ENCODE results near the gene FIBCD1. TPM values are rescaled to one million over a fixed set of nuclear protein-coding genes. Genes with fewer than 3 reads are reported as not detected.

FIBCD1 gene
- total RNA-seq, 1 donor from 2014 or later: 0.66 TPM

- no peak for DNase-seq (ENCODE audit: low read depth)
- H3K4me1 Mint-ChIP-seq (ENCODE audit: low read depth, unreplicated experiment): no peaks in the 10 kb centered on the region
- H3K4me3 Mint-ChIP-seq (ENCODE audit: unreplicated experiment): no peak overlapping the region
- H3K9ac ChIP-seq (ENCODE audit: low read length): no peak overlapping the region
- no peaks in the 10 kb centered on the region for H3K36me3 Mint-ChIP-seq (ENCODE audit: low read depth, unreplicated experiment)
- H3K4me1 ChIP-seq (ENCODE audit: insufficient read depth, low read length): no peaks in the 10 kb centered on the region
- H3K27me3 ChIP-seq (ENCODE audit: insufficient read depth, low read length): peaks cover 16% of the 10 kb centered on the region
- no peaks in the 10 kb centered on the region for H3K9me3 Mint-ChIP-seq (ENCODE audit: unreplicated experiment)
- H3K4me2 ChIP-seq (ENCODE audit: low read length): no peak overlapping the region
- no peak overlapping the region for H3K27ac ChIP-seq (ENCODE audit: low read depth, low read length)
- no peaks in the 10 kb centered on the region for H4K20me1 ChIP-seq (ENCODE audit: insufficient read depth, low read length)
- FAIRE-seq: no peak
- H3K4me3 ChIP-seq (ENCODE audit: insufficient read depth, low read depth, low read length): no peak overlapping the region
- no peaks in the 10 kb centered on the region for H3K79me2 ChIP-seq (ENCODE audit: insufficient read depth, low read length)
- H3K9me3 ChIP-seq (ENCODE audit: insufficient read depth, low read depth, low read length): no peaks in the 10 kb centered on the region
- H2AFZ ChIP-seq (ENCODE audit: low read depth, low read length): no peak overlapping the region
- H3K27me3 Mint-ChIP-seq (ENCODE audit: low read depth, unreplicated experiment): peaks cover 44% of the 10 kb centered on the region
- TF ChIP-seq EZH2 (IDR thresholded peaks at IDR 0.05; ENCODE audit: insufficient read depth, low read length) (no peak), CTCF (IDR thresholded peaks at IDR 0.05; ENCODE audit: insufficient read depth, low read depth, low read length) (no peak)
- H3K36me3 ChIP-seq (ENCODE audit: insufficient read depth, low read length): no peaks in the 10 kb centered on the region
- no peak overlapping the region for H3K27ac Mint-ChIP-seq (ENCODE audit: unreplicated experiment)
Observed at GRCh38 chr9:130979591-130980385, 40.7 kb upstream of the FIBCD1 start.

- no peak for DNase-seq (ENCODE audit: low read depth)
- no peak overlapping the region for H2AFZ ChIP-seq (ENCODE audit: low read depth, low read length)
- FAIRE-seq: no peak
Observed at GRCh38 chr9:130977811-130978221, 38.8 kb upstream of the FIBCD1 start.

More at GRCh38 chr9:130977811-130978221, 38.8 kb upstream of the FIBCD1 start:
- Histone ChIP-seq H3K4me1 (ENCODE audit: insufficient read depth, low read length) (no peaks in the 10 kb centered on the region), H3K9me3 (ENCODE audit: insufficient read depth, low read depth, low read length) (no peaks in the 10 kb centered on the region), H4K20me1 (ENCODE audit: insufficient read depth, low read length) (no peaks in the 10 kb centered on the region), H3K27me3 (ENCODE audit: insufficient read depth, low read length) (peaks cover 16% of the 10 kb centered on the region), H3K27ac (ENCODE audit: low read depth, low read length) (no peak overlapping the region), H3K36me3 (ENCODE audit: insufficient read depth, low read length) (no peaks in the 10 kb centered on the region), H3K79me2 (ENCODE audit: insufficient read depth, low read length) (no peaks in the 10 kb centered on the region), H3K4me2 (ENCODE audit: low read length) (no peak overlapping the region), H3K4me3 (ENCODE audit: insufficient read depth, low read depth, low read length) (no peak overlapping the region), H3K9ac (ENCODE audit: low read length) (no peak overlapping the region)
- TF ChIP-seq CTCF (IDR thresholded peaks at IDR 0.05; ENCODE audit: insufficient read depth, low read depth, low read length) (no peak), EZH2 (IDR thresholded peaks at IDR 0.05; ENCODE audit: insufficient read depth, low read length) (no peak)
- H3K4me1 Mint-ChIP-seq (ENCODE audit: low read depth, unreplicated experiment): no peaks in the 10 kb centered on the region
- H3K36me3 Mint-ChIP-seq (ENCODE audit: low read depth, unreplicated experiment): no peaks in the 10 kb centered on the region
- H3K9me3 Mint-ChIP-seq (ENCODE audit: unreplicated experiment): no peaks in the 10 kb centered on the region
- no peak overlapping the region for H3K4me3 Mint-ChIP-seq (ENCODE audit: unreplicated experiment)
- H3K27ac Mint-ChIP-seq (ENCODE audit: unreplicated experiment): no peak overlapping the region
- H3K27me3 Mint-ChIP-seq (ENCODE audit: low read depth, unreplicated experiment): peaks cover 42% of the 10 kb centered on the region

Measured in astrocyte (in vitro differentiated cells and primary cell).